GM12878 (cell line): ENCODE measurements around the gene IL23R. TPM values are rescaled to one million over a fixed set of nuclear protein-coding genes. Genes with fewer than 3 reads are reported as not detected.

ENCODE experiments used
- ATF7 ChIP-seq: fragments of 450-650 bp; IDR thresholded peaks from 2 replicates; pipeline ENCODE4 v1.6.1; 2016; ENCODE audit warnings: low read depth, mild to moderate bottlenecking
- CHD1 ChIP-seq: IDR thresholded peaks from 2 replicates; pipeline ENCODE4 v1.6.1; 2012; ENCODE audit warnings: low read depth, low read length, improper control_type of control experiment
- DPF2 ChIP-seq: fragments of 450-650 bp; IDR thresholded peaks from 2 replicates; pipeline ENCODE4 v1.6.1; 2017; ENCODE audit warnings: mild to moderate bottlenecking
- EED ChIP-seq: sonication (generic); IDR thresholded peaks from 2 replicates; pipeline ENCODE4 v1.6.1; 2016; ENCODE audit warnings: antibody characterized with exemption, low read depth
- HDAC2 ChIP-seq: fragments of 200-600 bp; sonication (generic); IDR thresholded peaks from 2 replicates; pipeline ENCODE4 v1.6.1; 2017
- KDM1A ChIP-seq: fragments of 200-600 bp; sonication (generic); IDR thresholded peaks from 2 replicates; pipeline ENCODE4 v1.6.1; 2016; ENCODE audit warnings: borderline replicate concordance
- MYC ChIP-seq: IDR thresholded peaks from 2 replicates; pipeline ENCODE4 v1.6.1; 2011; ENCODE audit warnings: mild to moderate bottlenecking, low read length, moderate library complexity, inconsistent platforms; ENCODE audit not compliant: insufficient read depth, insufficient replicate concordance, insufficient read length, severe bottlenecking
- NFYB ChIP-seq: IDR thresholded peaks from 2 replicates; pipeline ENCODE4 v1.6.1; 2011; ENCODE audit warnings: low read depth, mild to moderate bottlenecking, low read length, improper control_type of control experiment, moderate library complexity; ENCODE audit not compliant: insufficient read depth
- NR2C1 ChIP-seq: fragments of 450-650 bp; IDR thresholded peaks from 2 replicates; pipeline ENCODE4 v1.6.1; 2017; ENCODE audit warnings: antibody characterized with exemption, mild to moderate bottlenecking, moderate library complexity
- NRF1 ChIP-seq: conservative IDR thresholded peaks from 2 replicates; pipeline ENCODE4 v1.6.1; 2011; ENCODE audit warnings: mild to moderate bottlenecking, low read depth, low read length, improper control_type of control experiment
- PAX5 ChIP-seq: IDR thresholded peaks from 2 replicates; pipeline ENCODE4 v1.6.1; 2011; ENCODE audit warnings: low read depth, low read length, borderline replicate concordance
- PAX8 ChIP-seq: fragments of 450-650 bp; IDR thresholded peaks from 2 replicates; pipeline ENCODE4 v1.6.1; 2017; ENCODE audit warnings: mild to moderate bottlenecking, moderate library complexity
- POU2F2 ChIP-seq: IDR thresholded peaks from 3 replicates; pipeline ENCODE4 v1.6.1; 2011; ENCODE audit warnings: low read depth, mild to moderate bottlenecking, low read length, borderline replicate concordance
- RAD51 ChIP-seq: fragments of 450-650 bp; IDR thresholded peaks from 2 replicates; pipeline ENCODE4 v1.6.1; 2016; ENCODE audit warnings: moderate library complexity, mild to moderate bottlenecking, inconsistent platforms
- SIN3A ChIP-seq: IDR thresholded peaks from 2 replicates; pipeline ENCODE4 v1.6.1; 2012; ENCODE audit warnings: low read depth, low read length, improper control_type of control experiment
- SMAD5 ChIP-seq: IDR thresholded peaks from 2 replicates; pipeline ENCODE4 v1.6.1; 2016; ENCODE audit warnings: antibody characterized with exemption, low read depth
- SMARCA5 ChIP-seq: fragments of 450-650 bp; IDR thresholded peaks from 2 replicates; pipeline ENCODE4 v1.6.1; 2017; ENCODE audit warnings: mild to moderate bottlenecking
- SREBF1 ChIP-seq: IDR thresholded peaks from 2 replicates; pipeline ENCODE4 v1.6.1; 2012; ENCODE audit warnings: mild to moderate bottlenecking, low read length
- SRF ChIP-seq, 2 experiments: IDR thresholded peaks; 2 replicates each; pipeline ENCODE4 v1.6.1; 2011; ENCODE audit warnings: low read depth in 2 of 2, low read length in 2 of 2, mild to moderate bottlenecking in 1 of 2, moderate library complexity in 1 of 2
- STAT1 ChIP-seq: fragments of 450-650 bp; conservative IDR thresholded peaks from 2 replicates; pipeline ENCODE4 v1.6.1; 2014; ENCODE audit warnings: antibody characterized with exemption, mild to moderate bottlenecking
- TAF1 ChIP-seq: IDR thresholded peaks from 2 replicates; pipeline ENCODE4 v1.6.1; 2011; ENCODE audit warnings: mild to moderate bottlenecking, low read depth, low read length, borderline replicate concordance
- WRNIP1 ChIP-seq: IDR thresholded peaks from 2 replicates; pipeline ENCODE4 v1.6.1; 2011; ENCODE audit warnings: low read depth, low read length, improper control_type of control experiment, borderline replicate concordance
- ZNF207 ChIP-seq: fragments of 450-650 bp; IDR thresholded peaks from 2 replicates; pipeline ENCODE4 v1.6.1; 2014; ENCODE audit warnings: antibody characterized with exemption, mild to moderate bottlenecking, borderline replicate concordance
- ZNF24 ChIP-seq: fragments of 450-650 bp; IDR thresholded peaks from 2 replicates; pipeline ENCODE4 v1.6.1; 2017; ENCODE audit warnings: antibody characterized with exemption, mild to moderate bottlenecking
- polyA plus RNA-seq, 11 experiments: library from polyadenylated mRNA; depleted of rRNA in 4 of 11; unstranded in 6 of 11; stranded (reverse) in 5 of 11; fragments of >200 nt; fragmentation: Nextera tagmentation in 4 of 11; fragmentation: Illumina TruSeq in 1 of 11; extraction: Ambion mirVana in 4 of 11; extraction: Trizol in 1 of 11; gene quantifications; 1 replicate in 1 of 11; 2 replicates in 10 of 11; pipeline versions ENCODE4 v1.2.1 to v1.2.3, GENCODE V29; 2011 to 2016; ENCODE audit warnings: inconsistent platforms in 2 of 11, missing spikeins in 2 of 11, low read depth in 1 of 11
- total RNA-seq, 4 experiments: library from RNA; depleted of rRNA in 3 of 4; stranded (reverse); fragments of >200 nt in 3 of 4; fragmentation: Illumina TruSeq in 1 of 4; extraction: Trizol in 1 of 4; gene quantifications; 2 replicates each; pipeline versions ENCODE4 v1.2.1 to v1.2.3, GENCODE V29; 2013 to 2021
- TF ChIP-seq, protein P1 (sequence below): fragments of 450-650 bp; IDR thresholded peaks from 2 replicates; pipeline ENCODE4 v1.6.1; 2017; ENCODE audit warnings: mild to moderate bottlenecking
- TF ChIP-seq, protein P2 (sequence below): IDR thresholded peaks from 2 replicates; pipeline ENCODE4 v1.6.1; 2011; ENCODE audit warnings: low read depth, low read length, improper control_type of control experiment, borderline replicate concordance
- TF ChIP-seq, protein P3 (sequence below): IDR thresholded peaks from 2 replicates; pipeline ENCODE4 v1.6.1; 2012; ENCODE audit warnings: low read depth, low read length, improper control_type of control experiment
- TF ChIP-seq, protein P4 (sequence below): fragments of 450-650 bp; IDR thresholded peaks from 2 replicates; pipeline ENCODE4 v1.6.1; 2018; ENCODE audit warnings: mild to moderate bottlenecking, low read depth, moderate library complexity; ENCODE audit not compliant: partially characterized antibody

IL23R gene
- total and polyA plus RNA-seq, 10 of the 15 experiments (the other 5 are each of a cell fraction or from before 2014, with no cell fraction given), result 0.16 to 6.4 (median 0.59) TPM

DNA sequence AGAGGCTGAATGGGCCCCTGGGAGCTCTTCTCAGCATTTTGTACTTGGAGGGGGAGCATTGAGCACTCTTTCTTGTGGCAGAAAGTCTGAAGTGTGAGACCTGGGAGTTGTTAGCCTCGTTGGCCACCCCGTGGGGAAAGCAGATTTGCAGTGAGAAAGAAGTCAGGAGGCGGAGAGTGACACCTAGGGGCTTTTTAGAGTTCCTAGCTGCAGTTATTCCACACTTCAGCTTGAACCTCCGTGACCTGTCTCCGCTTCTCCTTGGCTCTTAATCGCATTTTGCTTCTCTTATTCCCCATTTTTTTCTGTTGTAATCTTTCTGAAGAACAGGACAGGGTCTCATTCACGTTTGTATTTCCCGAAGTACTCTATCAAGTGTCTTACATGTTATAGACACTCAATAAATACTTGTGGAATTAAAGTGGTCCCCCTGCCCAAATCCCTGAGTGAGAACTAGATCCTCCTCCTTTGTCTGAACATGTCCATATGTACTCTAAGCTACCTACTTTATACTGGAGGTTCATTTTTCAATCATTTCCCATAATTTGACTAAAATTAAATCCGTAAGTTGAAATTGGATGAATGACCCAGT lies 17.0 kb upstream of the IL23R start (continued):
- TF ChIP-seq SRF (IDR thresholded peaks at IDR 0.05; ENCODE audit: low read depth in 2 of 2, low read length in 2 of 2) (no peak), SIN3A (no peak), SREBF1 (no peak), NR2C1 (no peak), NRF1 (no peak), EED (no peak), NFYB (no peak), ATF7 (peak; percentile 26; the same call in 1 of the 2 replicates), SMARCA5 (0 out of 2 replicates have a peak, but pooled peaks have one; percentile 65), DPF2 (no peak), WRNIP1 (no peak), ZNF24 (no peak; the same call in 1 of the 2 replicates), HDAC2 (no peak), CHD1 (no peak), PAX5 (no peak), POU2F2 (0 out of 3 replicates have a peak, but pooled peaks have one; percentile 20), MYC (no peak), KDM1A (no peak), PAX8 (no peak), RAD51 (no peak), ZNF207 (no peak), SMAD5 (no peak), TAF1 (no peak), STAT1 (no peak)
- TF ChIP-seq, protein P1, sequence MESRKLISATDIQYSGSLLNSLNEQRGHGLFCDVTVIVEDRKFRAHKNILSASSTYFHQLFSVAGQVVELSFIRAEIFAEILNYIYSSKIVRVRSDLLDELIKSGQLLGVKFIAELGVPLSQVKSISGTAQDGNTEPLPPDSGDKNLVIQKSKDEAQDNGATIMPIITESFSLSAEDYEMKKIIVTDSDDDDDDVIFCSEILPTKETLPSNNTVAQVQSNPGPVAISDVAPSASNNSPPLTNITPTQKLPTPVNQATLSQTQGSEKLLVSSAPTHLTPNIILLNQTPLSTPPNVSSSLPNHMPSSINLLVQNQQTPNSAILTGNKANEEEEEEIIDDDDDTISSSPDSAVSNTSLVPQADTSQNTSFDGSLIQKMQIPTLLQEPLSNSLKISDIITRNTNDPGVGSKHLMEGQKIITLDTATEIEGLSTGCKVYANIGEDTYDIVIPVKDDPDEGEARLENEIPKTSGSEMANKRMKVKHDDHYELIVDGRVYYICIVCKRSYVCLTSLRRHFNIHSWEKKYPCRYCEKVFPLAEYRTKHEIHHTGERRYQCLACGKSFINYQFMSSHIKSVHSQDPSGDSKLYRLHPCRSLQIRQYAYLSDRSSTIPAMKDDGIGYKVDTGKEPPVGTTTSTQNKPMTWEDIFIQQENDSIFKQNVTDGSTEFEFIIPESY, result no peak
- TF ChIP-seq, protein P2, sequence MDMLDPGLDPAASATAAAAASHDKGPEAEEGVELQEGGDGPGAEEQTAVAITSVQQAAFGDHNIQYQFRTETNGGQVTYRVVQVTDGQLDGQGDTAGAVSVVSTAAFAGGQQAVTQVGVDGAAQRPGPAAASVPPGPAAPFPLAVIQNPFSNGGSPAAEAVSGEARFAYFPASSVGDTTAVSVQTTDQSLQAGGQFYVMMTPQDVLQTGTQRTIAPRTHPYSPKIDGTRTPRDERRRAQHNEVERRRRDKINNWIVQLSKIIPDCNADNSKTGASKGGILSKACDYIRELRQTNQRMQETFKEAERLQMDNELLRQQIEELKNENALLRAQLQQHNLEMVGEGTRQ, result no peak
- TF ChIP-seq, protein P3, sequence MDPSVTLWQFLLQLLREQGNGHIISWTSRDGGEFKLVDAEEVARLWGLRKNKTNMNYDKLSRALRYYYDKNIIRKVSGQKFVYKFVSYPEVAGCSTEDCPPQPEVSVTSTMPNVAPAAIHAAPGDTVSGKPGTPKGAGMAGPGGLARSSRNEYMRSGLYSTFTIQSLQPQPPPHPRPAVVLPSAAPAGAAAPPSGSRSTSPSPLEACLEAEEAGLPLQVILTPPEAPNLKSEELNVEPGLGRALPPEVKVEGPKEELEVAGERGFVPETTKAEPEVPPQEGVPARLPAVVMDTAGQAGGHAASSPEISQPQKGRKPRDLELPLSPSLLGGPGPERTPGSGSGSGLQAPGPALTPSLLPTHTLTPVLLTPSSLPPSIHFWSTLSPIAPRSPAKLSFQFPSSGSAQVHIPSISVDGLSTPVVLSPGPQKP, result no peak
- TF ChIP-seq, protein P4, sequence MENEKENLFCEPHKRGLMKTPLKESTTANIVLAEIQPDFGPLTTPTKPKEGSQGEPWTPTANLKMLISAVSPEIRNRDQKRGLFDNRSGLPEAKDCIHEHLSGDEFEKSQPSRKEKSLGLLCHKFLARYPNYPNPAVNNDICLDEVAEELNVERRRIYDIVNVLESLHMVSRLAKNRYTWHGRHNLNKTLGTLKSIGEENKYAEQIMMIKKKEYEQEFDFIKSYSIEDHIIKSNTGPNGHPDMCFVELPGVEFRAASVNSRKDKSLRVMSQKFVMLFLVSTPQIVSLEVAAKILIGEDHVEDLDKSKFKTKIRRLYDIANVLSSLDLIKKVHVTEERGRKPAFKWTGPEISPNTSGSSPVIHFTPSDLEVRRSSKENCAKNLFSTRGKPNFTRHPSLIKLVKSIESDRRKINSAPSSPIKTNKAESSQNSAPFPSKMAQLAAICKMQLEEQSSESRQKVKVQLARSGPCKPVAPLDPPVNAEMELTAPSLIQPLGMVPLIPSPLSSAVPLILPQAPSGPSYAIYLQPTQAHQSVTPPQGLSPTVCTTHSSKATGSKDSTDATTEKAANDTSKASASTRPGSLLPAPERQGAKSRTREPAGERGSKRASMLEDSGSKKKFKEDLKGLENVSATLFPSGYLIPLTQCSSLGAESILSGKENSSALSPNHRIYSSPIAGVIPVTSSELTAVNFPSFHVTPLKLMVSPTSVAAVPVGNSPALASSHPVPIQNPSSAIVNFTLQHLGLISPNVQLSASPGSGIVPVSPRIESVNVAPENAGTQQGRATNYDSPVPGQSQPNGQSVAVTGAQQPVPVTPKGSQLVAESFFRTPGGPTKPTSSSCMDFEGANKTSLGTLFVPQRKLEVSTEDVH, result no peak
